Measurements from ENCODE around the gene PATJ.
"Not testable (repeated sequence)": the region's sequence is repeated elsewhere in the genome, so short reads cannot be mapped to it uniquely, and the experiment has no call there.

GRCh38 chr1:62180054-62180453 lies 437.8 kb downstream of the PATJ start:
- not testable (repeated sequence) for TF ChIP-seq CREB1 (CRISPR knock-in tag; IDR thresholded peaks at IDR 0.05); NR3C1 (CRISPR knock-in tag; conservative IDR thresholded peaks at IDR 0.05; ENCODE audit: low read depth); MXD4 (CRISPR knock-in tag; IDR thresholded peaks at IDR 0.05; ENCODE audit: borderline replicate concordance); ZNF416 (CRISPR knock-in tag; IDR thresholded peaks at IDR 0.05); JUN (CRISPR knock-in tag; IDR thresholded peaks at IDR 0.05); GABPB1 (CRISPR knock-in tag; IDR thresholded peaks at IDR 0.05); MAX (CRISPR knock-in tag; IDR thresholded peaks at IDR 0.05); TCF7 (CRISPR knock-in tag; IDR thresholded peaks at IDR 0.05; ENCODE audit: low read depth); SMAD3 (CRISPR knock-in tag; IDR thresholded peaks at IDR 0.05; ENCODE audit: borderline replicate concordance)
- TF ChIP-seq, protein P1, sequence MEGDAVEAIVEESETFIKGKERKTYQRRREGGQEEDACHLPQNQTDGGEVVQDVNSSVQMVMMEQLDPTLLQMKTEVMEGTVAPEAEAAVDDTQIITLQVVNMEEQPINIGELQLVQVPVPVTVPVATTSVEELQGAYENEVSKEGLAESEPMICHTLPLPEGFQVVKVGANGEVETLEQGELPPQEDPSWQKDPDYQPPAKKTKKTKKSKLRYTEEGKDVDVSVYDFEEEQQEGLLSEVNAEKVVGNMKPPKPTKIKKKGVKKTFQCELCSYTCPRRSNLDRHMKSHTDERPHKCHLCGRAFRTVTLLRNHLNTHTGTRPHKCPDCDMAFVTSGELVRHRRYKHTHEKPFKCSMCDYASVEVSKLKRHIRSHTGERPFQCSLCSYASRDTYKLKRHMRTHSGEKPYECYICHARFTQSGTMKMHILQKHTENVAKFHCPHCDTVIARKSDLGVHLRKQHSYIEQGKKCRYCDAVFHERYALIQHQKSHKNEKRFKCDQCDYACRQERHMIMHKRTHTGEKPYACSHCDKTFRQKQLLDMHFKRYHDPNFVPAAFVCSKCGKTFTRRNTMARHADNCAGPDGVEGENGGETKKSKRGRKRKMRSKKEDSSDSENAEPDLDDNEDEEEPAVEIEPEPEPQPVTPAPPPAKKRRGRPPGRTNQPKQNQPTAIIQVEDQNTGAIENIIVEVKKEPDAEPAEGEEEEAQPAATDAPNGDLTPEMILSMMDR (IDR thresholded peaks at IDR 0.05) = not testable (repeated sequence)

All from WTC11 (cell line).